Kidney epithelial cell (primary cell): ENCODE measurements around the gene SLC35B2. TPM values are rescaled to one million over a fixed set of nuclear protein-coding genes. Genes with fewer than 3 reads are reported as not detected.

Source experiments
- DNase-seq: peaks from one replicate; pipeline ENCODE4 v3.0.0-alpha.2; 2010; ENCODE audit warnings: low read depth
- H3K27me3 ChIP-seq: 2 replicates; pipeline ENCODE4 v1.6.0; 2011; ENCODE audit warnings: low read length; ENCODE audit not compliant: control insufficient read depth, insufficient read depth
- H3K36me3 ChIP-seq: 2 replicates; pipeline ENCODE4 v1.5.1; 2011; ENCODE audit warnings: low read length; ENCODE audit not compliant: control insufficient read depth, insufficient read depth
- H3K4me3 ChIP-seq: 2 replicates; pipeline ENCODE4 v1.5.1; 2011; ENCODE audit warnings: low read depth, mild to moderate bottlenecking, control low read depth, low read length
- total RNA-seq: library from RNA; depleted of rRNA; stranded (reverse); fragments of >200 nt; gene quantifications from 2 replicates; pipeline ENCODE4 v1.2.3, GENCODE V29; 2015
- TF ChIP-seq, protein P1 (sequence below): IDR thresholded peaks from 2 replicates; pipeline ENCODE4 v1.5.1; 2011; ENCODE audit warnings: mild to moderate bottlenecking, moderate library complexity, low read length, control low read depth, inconsistent platforms; ENCODE audit not compliant: insufficient read depth, poor library complexity, severe bottlenecking

Gene SLC35B2
- total RNA-seq, 1 donor from 2014 or later, result 67.3 TPM

DNA sequence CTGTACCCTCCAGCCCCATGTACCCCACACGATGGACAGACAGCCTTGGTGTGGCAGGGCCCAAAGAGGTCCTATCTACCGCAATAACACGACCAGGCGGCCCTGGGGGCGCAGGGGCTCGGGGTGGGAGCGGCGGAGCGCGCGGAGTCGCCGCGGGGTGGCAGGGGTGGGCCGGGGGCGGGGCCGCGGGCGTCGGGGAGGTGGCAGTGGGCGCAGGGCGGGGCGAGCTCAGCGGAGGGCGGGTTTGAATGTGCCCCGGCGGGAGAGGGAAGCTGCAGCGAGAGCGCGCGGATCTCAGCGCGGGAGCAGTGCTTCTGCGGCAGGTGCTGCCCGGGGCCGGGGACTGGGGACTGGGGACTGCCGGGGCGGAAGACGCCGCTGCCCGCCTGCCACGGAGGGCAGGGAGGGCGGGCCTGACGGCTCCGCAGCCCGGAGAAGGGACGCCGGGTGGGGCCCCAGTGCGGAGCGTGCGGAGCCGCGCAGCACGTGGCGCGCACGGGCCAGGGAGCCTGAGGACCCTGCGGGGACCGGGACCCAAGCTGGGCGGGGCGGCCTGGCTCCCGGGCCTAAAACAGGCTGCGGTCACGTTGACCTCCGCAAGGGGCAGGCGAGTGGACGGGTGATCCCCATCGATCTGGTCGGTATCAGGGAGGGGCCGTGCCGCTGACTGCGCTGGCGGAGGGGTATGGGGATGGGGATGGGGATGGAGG, 33.9 kb downstream of the SLC35B2 start, which contains the start of gene SLC29A1:
Gene SLC29A1 (plus strand): TSS at position 277 of the 710 bp plus-strand sequence. CDS start 3,719 bp downstream, outside the sequence.
- H3K36me3 ChIP-seq, result no peaks in the 10 kb centered on the region
- DNase-seq, result no peak
- TF ChIP-seq, protein P1, sequence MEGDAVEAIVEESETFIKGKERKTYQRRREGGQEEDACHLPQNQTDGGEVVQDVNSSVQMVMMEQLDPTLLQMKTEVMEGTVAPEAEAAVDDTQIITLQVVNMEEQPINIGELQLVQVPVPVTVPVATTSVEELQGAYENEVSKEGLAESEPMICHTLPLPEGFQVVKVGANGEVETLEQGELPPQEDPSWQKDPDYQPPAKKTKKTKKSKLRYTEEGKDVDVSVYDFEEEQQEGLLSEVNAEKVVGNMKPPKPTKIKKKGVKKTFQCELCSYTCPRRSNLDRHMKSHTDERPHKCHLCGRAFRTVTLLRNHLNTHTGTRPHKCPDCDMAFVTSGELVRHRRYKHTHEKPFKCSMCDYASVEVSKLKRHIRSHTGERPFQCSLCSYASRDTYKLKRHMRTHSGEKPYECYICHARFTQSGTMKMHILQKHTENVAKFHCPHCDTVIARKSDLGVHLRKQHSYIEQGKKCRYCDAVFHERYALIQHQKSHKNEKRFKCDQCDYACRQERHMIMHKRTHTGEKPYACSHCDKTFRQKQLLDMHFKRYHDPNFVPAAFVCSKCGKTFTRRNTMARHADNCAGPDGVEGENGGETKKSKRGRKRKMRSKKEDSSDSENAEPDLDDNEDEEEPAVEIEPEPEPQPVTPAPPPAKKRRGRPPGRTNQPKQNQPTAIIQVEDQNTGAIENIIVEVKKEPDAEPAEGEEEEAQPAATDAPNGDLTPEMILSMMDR, result no peak
- H3K27me3 ChIP-seq, result no peaks in the 10 kb centered on the region
- H3K4me3 ChIP-seq, result peak within 1 kb of the TSS; percentile 58

DNA sequence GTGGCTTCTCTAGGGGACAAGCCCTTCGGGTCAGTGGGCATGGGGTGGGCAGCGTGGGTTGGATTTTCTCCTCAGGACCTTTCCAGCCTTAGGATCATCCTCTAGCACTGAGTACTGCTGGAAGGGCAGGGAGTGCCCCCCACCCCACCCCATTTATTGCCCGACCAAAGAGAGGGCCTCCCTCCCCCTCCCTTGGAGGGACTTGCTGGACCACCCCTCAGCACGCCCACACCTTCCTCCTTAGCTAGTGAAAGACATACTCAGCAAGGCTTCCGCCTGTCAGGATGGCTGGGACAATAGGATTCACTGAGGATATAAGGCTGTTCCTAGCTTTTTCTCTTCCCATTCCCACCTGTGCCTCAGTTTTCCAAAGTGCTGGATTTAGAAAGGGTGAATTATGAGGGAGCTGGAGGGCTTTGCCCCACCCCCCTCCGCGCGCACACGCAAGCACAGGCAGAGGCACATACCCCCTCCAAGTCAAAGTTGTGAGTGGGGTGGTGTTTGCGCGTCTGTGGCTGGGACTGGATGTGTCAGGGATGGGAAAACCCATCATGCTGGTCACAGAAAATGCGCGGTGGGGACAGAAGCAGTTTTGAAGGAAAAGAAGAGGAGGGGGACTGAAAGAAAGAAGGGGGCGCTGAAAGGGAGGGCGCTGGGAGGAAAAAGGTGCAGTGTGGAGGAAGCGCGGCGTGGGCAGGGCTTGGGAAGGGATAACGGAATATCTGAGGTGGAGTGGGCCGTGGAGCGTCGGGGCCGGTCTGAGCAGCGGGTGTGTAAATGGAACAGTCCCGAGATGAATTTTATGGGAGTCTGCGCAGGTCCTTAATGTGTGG, 34.6 kb downstream of the SLC35B2 start:
- Histone ChIP-seq H3K27me3 (no peaks in the 10 kb centered on the region), H3K36me3 (no peaks in the 10 kb centered on the region), H3K4me3 (peak overlapping the region; percentile 58)
- DNase-seq, result no peak
- TF ChIP-seq, protein P1, result no peak

DNA sequence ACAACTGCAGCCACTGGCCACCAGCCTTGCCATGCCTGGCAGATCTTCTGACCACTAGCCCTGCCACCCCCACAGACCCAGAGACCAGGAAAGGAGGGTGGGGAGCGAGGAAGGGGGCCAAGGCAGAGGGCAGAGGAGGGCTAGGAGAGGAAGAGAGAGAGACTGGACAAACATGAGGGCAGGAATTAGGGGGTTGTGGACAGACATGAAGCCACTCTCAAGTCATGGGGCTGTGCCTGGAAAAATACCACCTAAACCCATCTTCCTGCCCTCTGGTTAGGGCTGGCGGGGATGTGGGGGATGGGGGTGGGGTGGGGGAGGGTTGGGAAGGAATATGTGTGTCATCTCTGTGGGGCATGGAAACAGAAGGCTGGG, 35.4 kb downstream of the SLC35B2 start:
- H3K27me3 ChIP-seq, result no peaks in the 10 kb centered on the region
- no peaks in the 10 kb centered on the region for H3K36me3 ChIP-seq
- TF ChIP-seq, protein P1, result no peak
- DNase-seq, result no peak
- no peak overlapping the region for H3K4me3 ChIP-seq

DNA sequence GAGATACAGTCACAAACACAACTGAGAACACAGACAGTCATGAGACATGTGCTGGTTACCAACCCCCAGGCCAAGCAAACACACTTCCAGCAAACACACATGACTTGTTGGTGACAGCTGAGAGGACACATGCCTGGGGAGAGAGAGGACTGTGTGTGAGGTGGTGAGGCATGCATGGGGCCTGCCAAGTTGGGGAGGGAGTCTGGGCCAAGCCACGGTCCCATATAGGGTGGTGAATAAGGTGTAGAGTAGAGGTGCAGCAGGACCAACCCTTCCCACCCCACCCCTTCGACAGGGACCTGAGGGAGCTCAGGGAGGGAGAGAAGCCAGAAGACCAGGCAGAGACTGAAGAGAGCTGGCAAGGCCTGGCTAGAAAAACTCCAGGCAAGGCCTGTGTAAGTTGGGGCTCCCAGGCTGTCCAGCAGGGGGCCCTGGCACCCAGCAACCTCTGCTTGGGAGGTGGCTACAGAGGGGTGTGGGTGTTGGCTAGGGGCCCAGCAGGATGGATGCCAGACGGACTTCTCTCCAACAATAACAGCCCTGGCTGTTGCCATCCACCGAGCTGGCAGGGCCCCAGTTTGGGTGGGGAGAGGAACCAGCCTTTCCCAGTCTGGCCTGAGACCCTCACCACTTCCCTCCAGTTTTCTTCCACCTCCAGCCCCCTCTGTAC, 35.9 kb downstream of the SLC35B2 start:
- Histone ChIP-seq H3K4me3 (no peak overlapping the region), H3K36me3 (no peaks in the 10 kb centered on the region), H3K27me3 (no peaks in the 10 kb centered on the region)
- peak; percentile 64 for DNase-seq
- TF ChIP-seq, protein P1, result peak; percentile 93

DNA sequence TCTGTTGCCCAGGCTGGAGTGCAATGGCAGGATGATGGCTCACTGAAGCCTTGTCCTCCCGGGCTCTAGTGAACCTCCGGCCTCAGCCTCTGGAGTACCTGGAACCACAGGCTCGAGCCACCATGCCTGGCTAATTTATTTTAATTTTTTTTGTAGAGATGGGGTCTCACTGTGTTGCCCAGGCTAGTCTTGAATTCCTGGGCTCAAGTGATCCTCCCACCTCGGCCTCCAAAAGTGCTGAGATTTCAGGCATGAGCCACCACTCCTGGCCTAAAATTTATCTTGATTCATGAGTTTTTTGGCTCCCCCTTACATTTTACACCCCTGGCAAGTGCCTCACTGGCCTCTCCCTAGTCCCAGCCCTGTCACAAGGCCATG, 36.4 kb downstream of the SLC35B2 start:
- H3K27me3 ChIP-seq, result no peaks in the 10 kb centered on the region
- no peak for DNase-seq
- TF ChIP-seq, protein P1, result no peak

More for the DNA sequence above, 36.4 kb downstream of the SLC35B2 start:
- Histone ChIP-seq H3K36me3 (no peaks in the 10 kb centered on the region), H3K4me3 (no peak overlapping the region)
